ENCODE results near the gene ZBTB9.

Gene ZBTB9, protein sequence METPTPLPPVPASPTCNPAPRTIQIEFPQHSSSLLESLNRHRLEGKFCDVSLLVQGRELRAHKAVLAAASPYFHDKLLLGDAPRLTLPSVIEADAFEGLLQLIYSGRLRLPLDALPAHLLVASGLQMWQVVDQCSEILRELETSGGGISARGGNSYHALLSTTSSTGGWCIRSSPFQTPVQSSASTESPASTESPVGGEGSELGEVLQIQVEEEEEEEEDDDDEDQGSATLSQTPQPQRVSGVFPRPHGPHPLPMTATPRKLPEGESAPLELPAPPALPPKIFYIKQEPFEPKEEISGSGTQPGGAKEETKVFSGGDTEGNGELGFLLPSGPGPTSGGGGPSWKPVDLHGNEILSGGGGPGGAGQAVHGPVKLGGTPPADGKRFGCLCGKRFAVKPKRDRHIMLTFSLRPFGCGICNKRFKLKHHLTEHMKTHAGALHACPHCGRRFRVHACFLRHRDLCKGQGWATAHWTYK

DNA sequence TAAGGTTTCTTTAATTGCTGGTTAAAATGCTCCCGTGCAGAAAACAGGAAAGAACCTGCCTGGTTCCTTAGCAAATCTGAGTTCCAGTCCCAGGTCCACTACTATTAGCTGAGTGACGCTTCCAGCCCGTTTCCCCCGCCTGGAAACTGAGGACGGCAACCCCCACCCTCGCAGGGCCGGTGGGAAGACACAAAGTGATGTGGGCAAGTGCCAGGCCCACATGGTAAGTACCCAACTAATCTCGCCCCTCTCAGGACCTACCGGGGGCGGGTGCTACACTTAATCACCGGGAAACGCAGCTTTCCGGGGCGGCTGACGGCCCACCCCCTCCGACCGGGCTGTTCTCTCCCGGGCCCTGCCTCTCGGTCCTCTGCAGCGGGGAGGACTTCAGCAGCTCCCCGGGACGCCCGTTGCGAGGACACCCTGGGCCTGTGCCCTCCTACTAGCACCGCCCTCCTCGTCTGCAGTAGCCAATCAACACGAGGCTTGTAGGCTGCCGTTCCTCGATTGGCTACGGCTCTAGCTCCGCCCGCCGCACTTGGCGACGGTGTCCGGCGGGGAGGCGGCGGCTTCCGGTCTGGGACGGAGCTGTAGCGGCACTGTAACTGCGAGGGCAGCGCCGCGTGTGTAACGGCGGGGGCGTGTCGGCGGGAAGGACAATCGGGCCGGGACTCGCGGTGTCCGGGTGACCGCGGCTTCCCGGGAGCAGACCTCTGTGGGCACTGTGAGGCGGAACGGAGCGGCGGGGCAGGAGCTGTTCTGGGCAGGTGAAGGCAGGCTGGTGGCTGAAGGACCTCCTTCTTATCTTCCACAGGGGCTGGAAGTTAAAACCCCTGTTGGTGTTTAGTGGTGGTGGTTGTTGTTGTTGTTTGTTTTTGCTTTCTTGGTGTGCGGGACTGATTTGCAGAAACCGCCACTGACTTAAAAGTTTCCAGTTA is at the start of gene ZBTB9:
Gene ZBTB9 (plus strand): TSS at position 568 of the 938 bp plus-strand sequence. CDS start 525 bp downstream, outside the sequence.
- peak; percentile 79 for DNase-seq

GRCh38 chr6:33404884-33405283 is 49.5 kb upstream of the ZBTB9 start:
- no peak for DNase-seq

DNA sequence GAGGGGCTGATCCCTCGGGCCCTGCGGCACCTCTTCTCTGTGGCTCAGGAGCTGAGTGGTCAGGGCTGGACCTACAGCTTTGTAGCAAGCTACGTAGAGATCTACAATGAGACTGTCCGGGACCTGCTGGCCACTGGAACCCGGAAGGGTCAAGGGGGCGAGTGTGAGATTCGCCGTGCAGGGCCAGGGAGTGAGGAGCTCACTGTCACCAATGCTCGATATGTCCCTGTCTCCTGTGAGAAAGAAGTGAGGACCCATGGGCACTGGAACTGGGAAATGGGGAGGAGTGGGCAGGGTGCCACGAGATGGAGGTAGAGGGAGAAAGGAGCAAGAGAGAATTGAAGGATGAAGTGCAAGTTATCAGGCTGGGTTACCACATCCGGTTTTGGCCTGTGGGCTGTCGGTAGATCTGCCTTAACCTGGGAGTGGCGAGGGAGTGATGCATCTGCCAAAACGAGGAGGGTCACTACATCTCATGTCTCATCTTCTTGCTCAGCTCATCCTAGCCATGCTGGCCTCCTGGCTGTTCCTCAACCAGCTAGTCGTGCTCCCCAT is 48.9 kb upstream of the ZBTB9 start:
- DNase-seq, result no peak

DNA sequence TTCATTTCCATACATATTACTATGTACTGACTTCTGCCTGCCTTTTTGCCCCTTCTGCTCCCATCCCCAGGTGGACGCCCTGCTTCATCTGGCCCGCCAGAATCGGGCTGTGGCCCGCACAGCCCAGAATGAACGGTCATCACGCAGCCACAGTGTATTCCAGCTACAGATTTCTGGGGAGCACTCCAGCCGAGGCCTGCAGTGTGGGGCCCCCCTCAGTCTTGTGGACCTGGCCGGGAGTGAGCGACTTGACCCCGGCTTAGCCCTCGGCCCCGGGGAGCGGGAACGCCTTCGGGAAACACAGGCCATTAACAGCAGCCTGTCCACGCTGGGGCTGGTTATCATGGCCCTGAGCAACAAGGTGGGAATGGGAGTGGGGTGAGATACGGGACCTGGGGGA is 48.2 kb upstream of the ZBTB9 start:
- no peak for DNase-seq

GRCh38 chr6:33407132-33407718 is 47.2 kb upstream of the ZBTB9 start:
- no peak for DNase-seq

- DNase-seq, result peak; percentile 83
Measured at GRCh38 chr6:33410050-33410710, 44.2 kb upstream of the ZBTB9 start.

DNA sequence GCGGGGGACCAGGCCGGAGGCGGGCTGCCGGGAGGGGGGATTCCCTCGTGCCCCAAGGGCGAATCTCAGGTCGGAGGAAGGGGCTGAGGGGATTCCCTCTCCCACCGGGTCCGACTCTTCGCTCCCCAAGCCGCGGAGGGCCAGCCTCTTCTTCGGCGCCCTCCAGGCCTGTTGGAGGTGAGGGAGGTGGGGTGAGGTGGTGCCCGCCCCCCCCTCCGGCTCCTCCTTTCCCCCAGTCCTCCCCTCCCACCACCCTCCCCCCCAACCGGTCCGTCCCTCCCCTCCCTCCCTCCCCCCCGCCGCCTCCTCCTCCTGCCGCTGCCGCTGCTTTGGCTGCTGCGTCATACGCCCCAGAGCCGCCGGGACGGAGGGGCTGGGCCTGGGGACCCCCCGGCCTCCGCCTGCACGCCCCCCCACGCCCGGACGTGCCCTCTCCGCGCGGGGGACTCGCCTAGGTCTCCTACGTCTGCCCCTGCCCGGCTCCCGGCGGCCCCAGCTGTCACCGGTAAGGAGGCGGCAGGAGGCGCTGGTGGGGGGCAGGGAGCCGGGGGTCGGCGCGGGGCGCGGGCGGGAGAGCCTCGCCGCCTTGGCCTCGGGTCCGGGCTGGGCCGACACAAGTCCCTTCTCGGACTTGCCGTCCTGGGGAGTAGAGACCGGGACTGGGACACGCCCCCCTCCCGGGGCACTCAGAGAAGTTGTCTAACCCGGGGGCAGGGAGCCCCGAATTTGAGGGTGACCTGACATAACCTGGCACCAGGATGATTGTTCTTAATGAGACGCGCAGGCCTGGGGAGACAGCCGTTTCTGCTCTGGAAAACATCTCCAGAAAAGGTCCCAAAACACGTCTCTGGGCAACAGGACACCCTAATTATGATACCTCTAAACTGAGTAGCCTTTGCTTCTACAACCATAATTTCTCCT is 43.4 kb upstream of the ZBTB9 start, which contains the start of gene PHF1:
Gene PHF1 (plus strand): TSS at position 304 of the 921 bp plus-strand sequence. CDS start 1,250 bp downstream, outside the sequence.
- no peak for DNase-seq

- no peak for DNase-seq
Measured at GRCh38 chr6:33411632-33412005, 42.8 kb upstream of the ZBTB9 start.

DNA sequence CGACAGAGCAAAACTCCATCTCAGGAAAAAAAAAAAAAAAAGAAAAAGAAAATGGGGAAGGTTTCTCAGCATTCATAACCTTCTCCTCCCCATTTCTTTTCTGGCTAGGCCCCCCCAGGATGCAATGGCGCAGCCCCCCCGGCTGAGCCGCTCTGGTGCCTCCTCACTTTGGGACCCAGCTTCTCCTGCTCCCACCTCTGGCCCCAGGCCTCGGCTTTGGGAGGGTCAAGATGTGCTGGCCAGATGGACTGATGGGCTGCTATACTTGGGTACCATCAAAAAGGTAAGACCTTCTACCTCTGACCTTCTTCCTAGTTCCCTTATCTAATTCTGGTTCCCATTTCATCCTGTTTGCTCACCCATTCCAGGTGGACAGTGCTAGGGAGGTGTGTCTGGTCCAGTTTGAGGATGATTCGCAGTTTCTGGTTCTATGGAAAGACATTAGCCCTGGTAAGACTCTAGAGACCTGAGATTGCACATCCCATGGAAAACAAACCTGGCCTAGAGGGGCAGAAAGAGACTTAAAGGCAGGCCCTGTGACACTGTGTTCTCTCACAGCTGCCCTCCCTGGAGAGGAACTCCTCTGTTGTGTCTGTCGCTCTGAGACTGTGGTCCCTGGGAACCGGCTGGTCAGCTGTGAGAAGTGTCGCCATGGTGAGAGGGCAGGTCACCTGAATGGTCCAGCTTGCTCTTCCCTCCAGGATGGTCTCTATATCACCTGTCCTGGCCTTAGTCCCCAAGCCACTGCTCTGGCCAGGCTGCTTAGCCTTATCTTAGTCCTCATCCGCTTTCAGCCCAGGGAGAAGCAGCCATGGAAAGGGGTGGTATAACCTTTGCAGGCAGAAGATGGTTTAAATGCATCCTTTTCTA is 42.0 kb upstream of the ZBTB9 start:
- DNase-seq, result no peak

- no peak for DNase-seq
Measured at GRCh38 chr6:33413241-33414120, 40.9 kb upstream of the ZBTB9 start.

- DNase-seq, result no peak
Measured at GRCh38 chr6:33414592-33415271, 39.6 kb upstream of the ZBTB9 start.

GRCh38 chr6:33415831-33416230 is 38.5 kb upstream of the ZBTB9 start:
- DNase-seq, result no peak

GRCh38 chr6:33416386-33417127 is 37.8 kb upstream of the ZBTB9 start:
- no peak for DNase-seq

GRCh38 chr6:33417128-33417902 is 37.1 kb upstream of the ZBTB9 start:
- no peak for DNase-seq

DNA sequence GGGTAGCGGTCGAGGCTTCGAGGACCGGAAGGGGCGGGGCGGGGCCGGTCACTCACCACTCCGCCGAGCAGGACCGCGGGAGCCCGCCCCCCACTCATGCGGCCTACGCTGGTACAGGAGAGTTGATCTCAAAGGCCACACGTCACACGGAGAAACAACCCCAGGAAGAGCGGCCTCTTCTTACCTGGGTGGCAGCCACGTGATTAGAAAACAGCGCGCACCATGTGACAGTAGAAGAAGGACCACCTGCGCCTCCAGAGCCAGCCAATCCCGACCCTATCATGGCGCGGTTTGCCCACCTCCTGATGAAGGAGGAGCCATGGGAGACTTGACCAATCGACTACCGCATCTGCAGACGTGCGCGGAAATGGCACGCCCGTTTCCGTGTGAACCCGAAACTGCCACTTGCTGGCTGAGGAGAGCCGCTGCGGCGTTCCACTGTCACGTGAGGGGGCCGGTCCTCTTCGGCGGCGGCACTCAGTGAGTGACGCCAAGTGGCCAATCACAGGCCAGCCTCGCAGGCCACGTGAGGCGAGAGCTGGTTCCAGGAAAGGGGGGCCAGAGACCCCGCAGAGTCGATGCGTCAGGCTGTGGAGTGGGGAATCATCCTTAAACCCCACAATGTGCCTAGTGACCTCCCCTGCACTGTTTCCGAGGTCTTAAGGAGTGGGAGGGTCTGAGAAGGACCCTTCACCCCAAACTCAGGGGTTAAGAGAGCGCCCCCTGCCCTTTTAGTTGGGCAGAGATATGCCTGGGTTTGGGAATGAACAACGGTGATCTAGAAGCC is 36.3 kb upstream of the ZBTB9 start, which contains the start of gene CUTA:
Gene CUTA (minus strand): TSS at position 205 of the 787 bp plus-strand sequence. CDS start 107 bp downstream, at position 98.
- peak; percentile 96 for DNase-seq

All from NCI-H1048 (cell line).